ENCODE results near the gene FGGY. TPM values are rescaled to one million over a fixed set of nuclear protein-coding genes. Genes with fewer than 3 reads are reported as not detected.

FGGY gene
- total RNA-seq, 1 experiment from 2014 or later = 14.6 TPM

- H2BK15ac ChIP-seq (ENCODE audit: low read depth, low read length) = no peak overlapping the region
- no peak overlapping the region for H3K4me2 ChIP-seq (ENCODE audit: insufficient read depth, insufficient read length, low read length)
Observed at GRCh38 chr1:59523745-59524450, 227.0 kb downstream of the FGGY start.

More at GRCh38 chr1:59523745-59524450, 227.0 kb downstream of the FGGY start:
- H3K27me3 ChIP-seq (ENCODE audit: insufficient read depth, low read length) = no peaks in the 10 kb centered on the region
- no peak overlapping the region for H3K27ac Mint-ChIP-seq
- H3K9me3 ChIP-seq (ENCODE audit: control insufficient read depth, low read depth, low read length) = no peaks in the 10 kb centered on the region
- H3K9me3 Mint-ChIP-seq = no peaks in the 10 kb centered on the region
- H3K27me3 Mint-ChIP-seq (ENCODE audit: low read depth) = no peaks in the 10 kb centered on the region
- H4K91ac ChIP-seq (ENCODE audit: insufficient read length, low read depth, low read length) = no peak overlapping the region
- no peak overlapping the region for H3K56ac ChIP-seq (ENCODE audit: insufficient read length, low read depth, low read length)
- H2BK12ac ChIP-seq (ENCODE audit: insufficient read length, low read depth, low read length) = no peak overlapping the region
- H3K79me1 ChIP-seq (ENCODE audit: insufficient read depth, low read depth, low read length, poor library complexity, severe bottlenecking) = no peaks in the 10 kb centered on the region
- no peak overlapping the region for H2AK5ac ChIP-seq (ENCODE audit: insufficient read length, low read length)
- H3K18ac ChIP-seq (ENCODE audit: insufficient read length, low read depth, low read length) = no peak overlapping the region
- no peak overlapping the region for H3K4ac ChIP-seq (ENCODE audit: low read depth, low read length)
- no peaks in the 10 kb centered on the region for H3K23me2 ChIP-seq (ENCODE audit: insufficient read length, low read depth, low read length, poor library complexity, severe bottlenecking)
- H3K4me1 ChIP-seq (ENCODE audit: insufficient read depth, low read length) = no peaks in the 10 kb centered on the region
- no CpG with 5 or more reads among the region's 12 CpGs for WGBS (ENCODE audit: extremely low coverage, insufficient read length, low lambda C conversion rate)
- TF ChIP-seq, protein P1, sequence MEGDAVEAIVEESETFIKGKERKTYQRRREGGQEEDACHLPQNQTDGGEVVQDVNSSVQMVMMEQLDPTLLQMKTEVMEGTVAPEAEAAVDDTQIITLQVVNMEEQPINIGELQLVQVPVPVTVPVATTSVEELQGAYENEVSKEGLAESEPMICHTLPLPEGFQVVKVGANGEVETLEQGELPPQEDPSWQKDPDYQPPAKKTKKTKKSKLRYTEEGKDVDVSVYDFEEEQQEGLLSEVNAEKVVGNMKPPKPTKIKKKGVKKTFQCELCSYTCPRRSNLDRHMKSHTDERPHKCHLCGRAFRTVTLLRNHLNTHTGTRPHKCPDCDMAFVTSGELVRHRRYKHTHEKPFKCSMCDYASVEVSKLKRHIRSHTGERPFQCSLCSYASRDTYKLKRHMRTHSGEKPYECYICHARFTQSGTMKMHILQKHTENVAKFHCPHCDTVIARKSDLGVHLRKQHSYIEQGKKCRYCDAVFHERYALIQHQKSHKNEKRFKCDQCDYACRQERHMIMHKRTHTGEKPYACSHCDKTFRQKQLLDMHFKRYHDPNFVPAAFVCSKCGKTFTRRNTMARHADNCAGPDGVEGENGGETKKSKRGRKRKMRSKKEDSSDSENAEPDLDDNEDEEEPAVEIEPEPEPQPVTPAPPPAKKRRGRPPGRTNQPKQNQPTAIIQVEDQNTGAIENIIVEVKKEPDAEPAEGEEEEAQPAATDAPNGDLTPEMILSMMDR (conservative IDR thresholded peaks at IDR 0.05) = no peak
- H3K9ac ChIP-seq (ENCODE audit: extremely low read depth, insufficient read length, low read length) = no peak overlapping the region
- no peak overlapping the region for H3K14ac ChIP-seq (ENCODE audit: insufficient read depth, low read length)
- H2AFZ ChIP-seq (ENCODE audit: low read length) = no peak overlapping the region
- no peak overlapping the region for H3K4me3 Mint-ChIP-seq
- no peak overlapping the region for H4K5ac ChIP-seq (ENCODE audit: insufficient read length, low read depth, low read length)
- no peaks in the 10 kb centered on the region for H3K79me2 ChIP-seq (ENCODE audit: insufficient read depth, low read length)
- H3K4me1 Mint-ChIP-seq = no peaks in the 10 kb centered on the region; a peak in 1 of 4 replicates
- H4K8ac ChIP-seq (replicated peaks; ENCODE audit: insufficient read length, low read depth, low read length) = no peak overlapping the region
- no peak overlapping the region for H2BK120ac ChIP-seq (ENCODE audit: low read depth, low read length, poor library complexity, severe bottlenecking)
- H3K36me3 Mint-ChIP-seq (ENCODE audit: insufficient read depth in 1 of 3, low read depth in 3 of 3) = no peaks in the 10 kb centered on the region
- H3K23ac ChIP-seq (ENCODE audit: insufficient read length, low read depth, low read length) = no peak overlapping the region
- DNase-seq = no peak
- no peak overlapping the region for H2BK20ac ChIP-seq (ENCODE audit: low read depth, low read length, poor library complexity, severe bottlenecking)
- H4K20me1 ChIP-seq (ENCODE audit: control insufficient read depth, insufficient read depth, insufficient read length) = no peaks in the 10 kb centered on the region
- no peak overlapping the region for H3K27ac ChIP-seq (ENCODE audit: insufficient read length, low read depth, low read length)
- no peak overlapping the region for H2BK5ac ChIP-seq (ENCODE audit: insufficient read length, low read length)
- no peak overlapping the region for H3T11ph ChIP-seq (ENCODE audit: low read length)
